Activated T-helper 2 cell treated with anti-CD3 and anti-CD28 coated beads, Interferon-gamma antibody, Interleukin-2, Interleukin-4, amounts not matched to agents 10 μg/mL and 5 μg/mL and 100 μg/mL, durations not matched to agents 14 hours and 24 hours and 36 hours (primary cell): ENCODE data around the gene VAMP2. TPM values are rescaled to one million over a fixed set of nuclear protein-coding genes. Genes with fewer than 3 reads are reported as not detected.

Experiments
- DNase-seq: peaks from one replicate; pipeline ENCODE4 v3.0.0; 2021; ENCODE audit warnings: low spot score
- H3K27ac Mint-ChIP-seq: one replicate; pipeline ENCODE4 v1.8.0; 2021; ENCODE audit warnings: mixed read lengths
- H3K27me3 Mint-ChIP-seq: one replicate; pipeline ENCODE4 v1.8.0; 2021; ENCODE audit warnings: low read depth, mixed read lengths
- H3K36me3 Mint-ChIP-seq: one replicate; pipeline ENCODE4 v1.8.0; 2021; ENCODE audit warnings: low read depth, mixed read lengths
- H3K4me1 Mint-ChIP-seq: one replicate; pipeline ENCODE4 v1.8.0; 2021; ENCODE audit warnings: low read depth, mixed read lengths
- H3K4me3 Mint-ChIP-seq: one replicate; pipeline ENCODE4 v1.8.0; 2021; ENCODE audit warnings: low read depth, mild to moderate bottlenecking, moderate library complexity, mixed read lengths
- H3K9me3 Mint-ChIP-seq: one replicate; pipeline ENCODE4 v1.8.0; 2021; ENCODE audit warnings: mixed read lengths
- intact Hi-C: fragments of 100-400 bp; cut with micrococcal nuclease; formaldehyde crosslinking; loops from one replicate; pipeline ENCODE4 v1.15.1; 2023
- total RNA-seq: library from RNA; stranded (reverse); gene quantifications from 2 replicates; pipeline ENCODE4 v1.2.3, GENCODE V29; 2022

The VAMP2 gene
- total RNA-seq = 44.6 and 44.7 TPM in 2 replicates

GRCh38 chr17:8162233-8162996 is at the start of gene VAMP2:
VAMP2 (minus strand) TSS chr17:8162948; CDS start chr17:8162879, 69 bp downstream.
- intact Hi-C loops = no loop called here
- H3K4me1 Mint-ChIP-seq = peaks cover 55% of the 10 kb centered on the region
- no peaks in the 10 kb centered on the region for H3K27me3 Mint-ChIP-seq
- peak; percentile 80 for DNase-seq
- peak within 1 kb of the TSS; percentile 85 for H3K4me3 Mint-ChIP-seq
- H3K36me3 Mint-ChIP-seq = peaks cover 34% of the 10 kb centered on the region
- peak within 1 kb of the TSS; percentile 99 for H3K27ac Mint-ChIP-seq
- H3K9me3 Mint-ChIP-seq = no peaks in the 10 kb centered on the region

- Mint-ChIP-seq H3K4me3 (peak overlapping the region; percentile 98), H3K27me3 (no peaks in the 10 kb centered on the region), H3K27ac (peak overlapping the region; percentile 95), H3K36me3 (peaks cover 34% of the 10 kb centered on the region), H3K4me1 (peaks cover 21% of the 10 kb centered on the region), H3K9me3 (no peaks in the 10 kb centered on the region)
- DNase-seq = no peak
- intact Hi-C loops = loop anchor here (1.0 kb wide), 2 partner anchors 11 kb away; no protein-coding TSS in a partner anchor
Measured at GRCh38 chr17:8210761-8211458, 48.2 kb upstream of the VAMP2 start.

- peak; percentile 91 for DNase-seq
- no peaks in the 10 kb centered on the region for H3K9me3 Mint-ChIP-seq
- H3K4me1 Mint-ChIP-seq = peaks cover 21% of the 10 kb centered on the region
- H3K4me3 Mint-ChIP-seq = peak within 1 kb of the TSS; percentile 98
- intact Hi-C loops = loop anchor here (1.0 kb wide), 2 partner anchors 10 to 12 kb away; no protein-coding TSS in a partner anchor
- H3K36me3 Mint-ChIP-seq = peaks cover 40% of the 10 kb centered on the region
- peak within 1 kb of the TSS; percentile 95 for H3K27ac Mint-ChIP-seq
- no peaks in the 10 kb centered on the region for H3K27me3 Mint-ChIP-seq
Measured at GRCh38 chr17:8209907-8210760, 47.4 kb upstream of the VAMP2 start, which contains the start of gene AURKB. AURKB (minus strand) TSS chr17:8210575; CDS start chr17:8210224, 351 bp downstream.

DNA sequence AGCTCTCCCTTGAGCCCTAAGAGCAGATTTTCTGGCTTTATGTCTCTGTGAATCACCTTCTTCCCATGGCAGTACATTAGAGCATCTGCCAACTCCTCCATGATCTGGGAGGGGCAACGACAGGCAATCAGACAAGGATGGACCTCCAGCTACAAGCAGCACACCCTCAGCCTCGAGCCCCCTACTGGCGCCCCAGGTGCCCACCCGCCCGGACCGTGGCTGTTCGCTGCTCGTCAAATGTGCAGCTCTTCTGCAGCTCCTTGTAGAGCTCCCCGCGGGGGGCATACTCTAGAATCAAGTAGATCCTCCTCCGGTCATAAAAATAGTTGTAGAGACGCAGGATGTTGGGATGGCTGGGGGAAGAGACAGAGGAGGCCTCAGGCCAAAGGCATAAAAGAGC is 43.8 kb upstream of the VAMP2 start:
- Mint-ChIP-seq H3K27me3 (no peaks in the 10 kb centered on the region), H3K27ac (peak overlapping the region; percentile 38), H3K4me3 (peak overlapping the region; percentile 30), H3K36me3 (peaks cover 63% of the 10 kb centered on the region), H3K9me3 (no peaks in the 10 kb centered on the region), H3K4me1 (peaks cover 21% of the 10 kb centered on the region)
- intact Hi-C loops = no loop called here
- no peak for DNase-seq

DNA sequence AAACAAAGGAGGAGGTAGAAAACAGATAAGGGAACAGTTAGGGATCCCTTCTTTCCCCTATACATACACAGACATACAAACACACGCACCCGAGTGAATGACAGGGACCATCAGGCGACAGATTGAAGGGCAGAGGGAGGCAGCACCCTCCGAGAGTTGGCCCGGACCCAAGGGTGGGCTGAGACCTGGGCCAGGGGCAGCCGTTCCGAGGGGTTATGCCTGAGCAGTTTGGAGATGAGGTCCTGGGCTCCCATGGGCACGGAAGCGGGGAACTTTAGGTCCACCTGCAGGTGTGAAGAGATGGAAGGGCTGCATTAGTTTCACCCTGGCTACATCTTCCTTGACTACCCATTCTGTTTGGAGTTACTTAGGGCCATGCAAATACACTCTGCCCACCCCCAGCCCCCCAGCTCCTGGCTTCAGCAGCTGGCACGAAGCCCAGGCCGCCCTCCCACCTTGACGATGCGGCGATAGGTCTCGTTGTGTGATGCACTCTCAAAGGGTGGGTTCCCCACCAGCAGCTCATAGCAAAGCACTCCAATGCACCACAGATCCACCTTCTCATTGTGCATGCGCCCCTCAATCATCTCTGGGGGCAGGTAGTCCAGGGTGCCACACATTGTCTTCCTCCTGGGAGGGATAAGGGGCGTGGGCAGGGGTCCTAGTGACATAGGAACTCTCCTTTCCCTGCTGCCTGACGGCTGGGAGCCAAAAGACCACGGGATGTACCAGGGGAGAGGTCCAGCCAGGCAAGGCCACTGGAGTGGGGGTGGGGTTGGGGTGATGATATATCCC is 42.2 kb upstream of the VAMP2 start:
- H3K4me3 Mint-ChIP-seq = no peak overlapping the region
- peaks cover 15% of the 10 kb centered on the region for H3K4me1 Mint-ChIP-seq
- intact Hi-C loops = no loop called here
- H3K27me3 Mint-ChIP-seq = no peaks in the 10 kb centered on the region
- H3K27ac Mint-ChIP-seq = no peak overlapping the region
- H3K36me3 Mint-ChIP-seq = peaks cover 70% of the 10 kb centered on the region
- H3K9me3 Mint-ChIP-seq = no peaks in the 10 kb centered on the region
- DNase-seq = no peak

DNA sequence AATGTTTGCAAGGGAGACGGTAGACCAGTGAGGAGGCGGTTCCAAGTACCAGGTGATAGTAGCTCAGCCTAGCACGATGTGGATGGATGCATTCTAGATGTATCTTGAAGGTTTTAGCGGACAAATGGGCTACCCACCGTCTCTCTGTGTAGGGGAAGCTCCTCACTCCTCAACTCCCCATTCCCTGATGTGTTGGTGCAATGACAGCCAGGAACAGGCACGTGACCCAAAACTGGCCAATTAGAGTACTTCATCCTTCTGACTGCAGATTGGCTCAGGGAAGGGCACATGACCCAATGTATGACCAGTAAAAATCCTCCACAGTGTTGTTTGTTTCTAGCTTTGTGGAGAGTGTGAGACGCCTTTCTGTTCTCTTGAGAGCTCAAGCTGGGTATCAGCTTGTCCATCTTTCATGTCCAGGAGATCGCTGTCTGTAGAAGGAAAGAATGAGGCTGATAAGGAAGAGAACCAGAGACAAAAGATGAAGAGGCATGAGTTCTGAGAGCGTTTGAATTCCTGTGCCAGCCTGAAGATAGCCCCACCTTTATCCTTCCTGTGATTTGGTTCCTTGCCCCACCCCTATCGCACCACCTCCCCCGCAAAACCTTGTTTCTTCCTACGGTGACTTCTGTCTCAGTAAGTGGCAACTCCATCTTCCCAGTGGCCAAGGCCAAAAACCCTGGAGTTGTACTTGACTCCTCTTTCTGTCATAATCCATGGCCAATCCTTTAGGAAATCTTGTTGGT is 29.5 kb upstream of the VAMP2 start:
- Mint-ChIP-seq H3K27me3 (no peaks in the 10 kb centered on the region), H3K4me3 (no peak overlapping the region), H3K36me3 (no peaks in the 10 kb centered on the region), H3K27ac (no peak overlapping the region), H3K9me3 (no peaks in the 10 kb centered on the region), H3K4me1 (peaks cover 20% of the 10 kb centered on the region)
- intact Hi-C loops = loop anchor here (1.0 to 5.0 kb wide), 2 partner anchors 8 to 95 kb away; partner anchors contain the start of gene RANGRF
- DNase-seq = peak; percentile 72

- peak overlapping the region; percentile 86 for H3K27ac Mint-ChIP-seq
- no peak for DNase-seq
- no peaks in the 10 kb centered on the region for H3K36me3 Mint-ChIP-seq
- intact Hi-C loops = loop anchor here (5.0 kb wide), 1 partner anchor 97 kb away; the partner anchor contains the start of gene RANGRF
- H3K9me3 Mint-ChIP-seq = no peaks in the 10 kb centered on the region
- no peaks in the 10 kb centered on the region for H3K27me3 Mint-ChIP-seq
- H3K4me1 Mint-ChIP-seq = peaks cover 11% of the 10 kb centered on the region
- no peak overlapping the region for H3K4me3 Mint-ChIP-seq
Measured at GRCh38 chr17:8190506-8190905, 27.8 kb upstream of the VAMP2 start.

GRCh38 chr17:8189711-8190477 is 27.1 kb upstream of the VAMP2 start, which contains the start of gene BORCS6:
BORCS6 (minus strand) TSS chr17:8190180; CDS start chr17:8190140, 40 bp downstream.
- intact Hi-C loops = loop anchor here (5.0 kb wide), 1 partner anchor 97 kb away; the partner anchor contains the start of gene RANGRF
- no peaks in the 10 kb centered on the region for H3K9me3 Mint-ChIP-seq

GRCh38 chr17:8189041-8189710 is 26.4 kb upstream of the VAMP2 start:
- no peaks in the 10 kb centered on the region for H3K9me3 Mint-ChIP-seq
- H3K4me3 Mint-ChIP-seq = no peak overlapping the region
- H3K4me1 Mint-ChIP-seq = peaks cover 11% of the 10 kb centered on the region
- intact Hi-C loops = no loop called here
- no peaks in the 10 kb centered on the region for H3K27me3 Mint-ChIP-seq
- DNase-seq = peak; percentile 37
- H3K36me3 Mint-ChIP-seq = no peaks in the 10 kb centered on the region
- peak overlapping the region; percentile 50 for H3K27ac Mint-ChIP-seq

More at GRCh38 chr17:8189711-8190477, 27.1 kb upstream of the VAMP2 start, which contains the start of gene BORCS6:
- peak; percentile 95 for DNase-seq
- Mint-ChIP-seq H3K4me1 (peaks cover 11% of the 10 kb centered on the region), H3K36me3 (no peaks in the 10 kb centered on the region), H3K4me3 (no peak within 1 kb of the TSS), H3K27ac (peak within 1 kb of the TSS; percentile 86), H3K27me3 (no peaks in the 10 kb centered on the region)

DNA sequence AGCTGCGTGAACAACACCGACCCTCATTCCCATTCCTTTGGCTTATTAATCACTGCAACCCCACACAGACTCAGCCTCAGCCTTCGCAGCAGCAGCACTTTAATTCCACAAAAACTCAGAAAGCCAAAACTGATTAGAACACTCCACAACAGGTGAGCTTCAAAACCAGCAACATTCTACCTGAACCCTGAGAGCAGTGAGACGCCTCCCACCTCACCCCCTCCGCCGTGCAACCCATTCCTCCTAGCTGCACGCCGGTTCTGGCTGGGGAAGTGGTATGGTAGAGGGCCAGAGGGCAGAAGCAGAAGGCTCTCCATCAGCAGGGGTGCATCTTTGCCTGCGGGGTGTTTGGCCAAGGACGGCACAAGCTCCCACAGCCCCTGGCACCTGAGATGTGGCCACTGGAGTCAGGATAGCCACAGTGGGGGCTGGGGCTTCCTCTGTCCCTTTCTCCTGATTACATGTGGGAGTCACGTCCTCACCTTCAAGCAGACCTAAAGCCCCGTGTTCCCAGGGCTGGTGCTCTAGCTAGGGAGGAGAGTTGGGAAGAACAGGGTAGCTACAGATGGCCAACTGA is 25.6 kb upstream of the VAMP2 start:
- no peaks in the 10 kb centered on the region for H3K9me3 Mint-ChIP-seq
- H3K4me3 Mint-ChIP-seq = no peak overlapping the region
- H3K4me1 Mint-ChIP-seq = peaks cover 14% of the 10 kb centered on the region
- peak; percentile 20 for DNase-seq
- H3K36me3 Mint-ChIP-seq = no peaks in the 10 kb centered on the region
- H3K27me3 Mint-ChIP-seq = no peaks in the 10 kb centered on the region
- H3K27ac Mint-ChIP-seq = no peak overlapping the region
- intact Hi-C loops = no loop called here
